GM20431 (cell line): Measurements from ENCODE around the gene COLEC12.

Source experiments
- in situ Hi-C: fragments of 300-500 bp; cut with MseI, MboI; formaldehyde crosslinking; loops from one replicate; pipeline ENCODE4 v1.15.0; 2020; ENCODE audit warnings: low sequenced_read_pairs; ENCODE audit not compliant: unreplicated experiment

The COLEC12 gene

DNA sequence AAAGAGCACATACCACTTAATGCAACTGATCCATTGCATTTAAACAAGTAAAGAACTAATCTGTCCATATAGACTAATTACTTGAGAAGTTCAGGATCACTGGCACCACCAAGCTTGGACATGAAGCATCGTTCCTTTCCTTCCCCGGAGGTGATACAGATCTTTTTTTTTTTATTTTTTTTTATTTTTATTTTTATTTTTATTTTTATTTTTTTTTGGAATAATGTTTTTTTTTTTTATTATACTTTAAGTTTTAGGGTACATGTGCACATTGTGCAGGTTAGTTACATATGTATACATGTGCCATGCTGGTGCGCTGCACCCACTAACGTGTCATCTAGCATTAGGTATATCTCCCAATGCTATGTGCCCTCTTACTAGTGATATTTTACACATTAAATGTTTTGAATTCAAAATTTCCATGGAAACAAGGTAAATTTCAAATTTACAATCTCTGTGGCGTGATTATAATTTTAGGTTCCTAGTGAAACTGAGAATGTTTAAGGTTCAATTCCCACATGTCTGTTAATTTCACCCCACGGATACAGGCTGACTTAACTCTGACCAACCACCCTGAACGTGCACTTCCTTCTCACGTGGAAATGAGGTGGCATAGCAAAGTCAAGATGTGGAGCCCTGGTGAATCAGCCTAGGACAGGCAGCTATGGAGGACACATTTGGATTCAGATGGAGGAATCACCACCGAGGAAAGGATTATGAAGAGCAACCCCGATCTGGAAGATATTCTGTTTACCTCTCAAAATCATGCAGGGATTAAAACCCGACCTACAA is 131.1 kb downstream of the COLEC12 start:
- in situ Hi-C loops, result no loop called here

DNA sequence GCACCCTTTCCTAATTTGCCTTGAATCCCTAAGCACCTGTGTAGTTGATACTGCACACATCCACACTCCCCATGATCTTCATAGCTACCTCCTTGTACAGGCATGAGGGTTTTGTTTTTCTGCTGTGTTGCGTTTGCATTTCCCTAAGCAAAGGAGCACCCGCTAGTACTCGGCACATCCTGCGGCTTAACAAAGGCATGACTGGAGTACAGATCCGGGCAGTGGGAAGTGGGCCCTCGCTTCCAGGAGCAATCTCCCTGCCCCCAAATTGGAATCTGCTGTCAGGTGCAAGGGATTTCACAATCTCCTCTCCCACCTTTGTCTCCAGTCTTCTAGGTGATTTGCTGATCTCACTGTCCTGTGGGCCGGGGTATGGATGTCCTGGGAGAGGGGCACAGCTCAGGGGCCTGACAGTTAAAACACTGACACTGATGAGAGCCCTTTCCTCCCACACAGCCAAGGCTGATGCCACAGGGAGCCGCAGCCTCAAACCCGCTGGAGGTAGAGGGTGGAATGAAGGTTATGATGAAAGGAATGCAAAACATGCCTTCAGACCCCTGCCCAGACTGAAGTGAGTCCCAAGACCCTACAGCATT is 133.9 kb downstream of the COLEC12 start:
- in situ Hi-C loops, result no loop called here

DNA sequence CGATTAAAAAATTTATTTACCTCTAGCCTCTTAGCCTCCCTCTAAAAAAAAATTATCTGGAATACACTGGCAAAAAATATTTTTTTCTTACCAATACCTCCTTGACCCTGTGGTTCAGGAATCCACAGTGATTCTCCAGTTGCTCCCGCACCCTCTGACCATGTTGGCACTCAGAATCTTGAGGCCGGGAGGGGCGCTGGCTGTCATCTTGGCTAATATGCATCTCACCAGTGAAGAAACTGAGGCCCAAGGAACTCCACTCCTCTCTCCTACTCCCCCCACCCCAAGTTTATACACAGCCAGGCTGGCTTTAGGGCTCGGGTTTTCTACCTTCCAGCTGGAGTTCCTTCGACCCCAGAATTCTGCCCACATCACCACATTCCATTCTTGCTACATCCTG is 134.8 kb downstream of the COLEC12 start:
- in situ Hi-C loops, result no loop called here

DNA sequence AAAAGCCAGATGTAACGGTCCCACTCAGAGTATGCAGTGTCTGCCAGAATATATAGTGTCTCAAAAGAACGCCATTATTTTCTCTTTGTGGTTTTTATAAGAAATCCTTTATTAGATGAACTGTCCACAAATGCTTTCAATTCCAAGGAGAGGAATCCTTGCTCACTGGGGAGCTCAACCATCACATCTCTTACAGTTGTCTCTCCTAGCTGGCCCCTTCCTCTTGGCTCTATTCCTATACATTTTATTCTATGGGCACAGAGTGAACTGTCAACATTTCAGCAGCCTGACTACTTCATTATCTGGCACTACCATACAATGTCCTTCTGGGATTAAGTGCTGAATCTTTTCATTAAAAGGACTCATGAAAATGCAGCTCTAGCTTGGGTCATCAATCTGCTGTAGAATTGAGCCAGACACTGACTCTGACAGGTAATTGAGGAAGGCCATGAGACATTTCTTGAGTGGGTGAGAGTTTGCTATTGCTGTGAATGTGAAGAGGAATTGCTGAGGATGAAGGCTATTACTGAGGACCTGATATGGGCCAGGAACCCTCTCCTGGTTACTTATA is 136.2 kb downstream of the COLEC12 start:
- in situ Hi-C loops, result no loop called here

DNA sequence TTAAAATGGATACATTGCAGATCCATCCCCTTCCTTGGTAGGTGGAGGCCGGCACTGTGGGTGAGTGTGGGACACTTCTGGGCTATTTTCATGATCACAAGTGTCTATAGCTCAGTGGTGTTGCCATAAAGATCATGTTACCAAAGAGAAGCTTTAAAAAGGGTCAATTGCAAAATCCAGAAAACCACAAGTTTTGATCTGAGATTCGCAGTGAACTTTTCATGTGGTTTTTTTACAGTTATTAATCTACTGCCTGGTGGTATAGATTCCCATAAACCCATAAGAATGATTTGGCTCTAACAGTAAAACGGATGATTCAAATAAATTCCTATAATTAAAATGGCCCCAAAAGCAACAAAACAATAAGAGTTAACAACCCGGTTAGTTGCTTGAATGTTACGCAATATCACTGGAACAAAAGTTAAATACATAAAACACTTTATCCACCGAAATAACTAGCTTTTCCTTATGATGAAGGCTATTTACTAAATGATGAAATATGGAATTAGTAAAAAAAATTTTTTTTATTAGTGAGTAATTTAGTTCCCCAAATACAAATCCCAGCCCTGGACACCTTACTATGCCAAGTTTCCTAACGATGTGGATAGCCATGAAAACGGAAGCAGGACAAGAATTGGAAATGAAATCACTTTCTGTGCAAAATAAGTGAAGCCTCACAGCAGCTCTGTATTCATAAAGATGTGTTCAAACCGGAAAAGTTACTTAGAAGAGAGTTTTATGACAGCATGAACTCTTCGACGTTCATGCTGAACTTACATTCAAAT is 137.0 kb downstream of the COLEC12 start:
- in situ Hi-C loops, result no loop called here

DNA sequence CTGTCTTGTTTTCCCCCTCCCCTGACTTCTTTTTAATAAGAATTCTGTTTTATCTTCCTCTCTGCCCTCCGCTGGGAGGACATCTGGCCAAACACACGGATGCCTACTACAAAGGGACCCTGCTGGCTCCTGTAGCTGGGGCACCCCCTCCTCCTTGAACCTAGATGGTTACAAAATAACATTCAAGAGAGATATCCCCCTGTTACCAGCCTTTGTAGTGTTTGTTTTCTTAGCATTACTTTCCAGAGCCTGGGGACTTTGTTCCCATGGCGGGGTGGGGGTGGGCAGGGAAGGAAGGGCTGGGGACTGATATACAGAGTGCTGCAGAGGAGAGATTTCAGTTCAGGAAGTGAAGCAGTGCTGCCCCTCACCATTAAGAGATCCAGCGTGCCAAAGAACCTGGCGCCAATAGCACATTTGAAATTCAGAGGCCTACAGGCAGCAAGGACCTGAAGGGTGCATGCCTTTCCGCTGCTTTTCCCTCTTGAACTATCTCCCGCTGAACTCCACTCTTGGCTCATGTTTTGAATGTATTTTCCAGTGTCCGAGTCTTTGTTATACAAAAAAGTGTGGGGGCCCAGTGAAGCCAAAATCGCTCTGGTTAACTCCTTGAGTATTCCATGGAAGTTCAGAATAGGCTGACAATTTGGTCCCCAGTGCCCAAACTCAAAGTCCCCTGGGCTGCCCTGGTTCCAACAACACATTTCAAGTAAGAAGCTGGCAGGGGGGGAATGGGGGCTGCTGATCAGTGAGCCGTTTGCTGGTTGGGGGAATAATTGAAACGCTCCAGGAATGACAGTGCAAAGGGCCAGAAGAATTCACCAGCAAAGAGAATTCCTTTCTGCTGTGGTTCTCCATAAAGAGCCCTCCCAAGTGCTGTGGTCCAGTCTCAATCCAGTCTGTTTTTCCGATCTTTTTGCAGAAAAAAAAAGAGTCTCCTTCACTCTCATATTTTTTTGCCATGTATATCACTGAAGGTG is 137.9 kb downstream of the COLEC12 start:
- in situ Hi-C loops, result no loop called here

DNA sequence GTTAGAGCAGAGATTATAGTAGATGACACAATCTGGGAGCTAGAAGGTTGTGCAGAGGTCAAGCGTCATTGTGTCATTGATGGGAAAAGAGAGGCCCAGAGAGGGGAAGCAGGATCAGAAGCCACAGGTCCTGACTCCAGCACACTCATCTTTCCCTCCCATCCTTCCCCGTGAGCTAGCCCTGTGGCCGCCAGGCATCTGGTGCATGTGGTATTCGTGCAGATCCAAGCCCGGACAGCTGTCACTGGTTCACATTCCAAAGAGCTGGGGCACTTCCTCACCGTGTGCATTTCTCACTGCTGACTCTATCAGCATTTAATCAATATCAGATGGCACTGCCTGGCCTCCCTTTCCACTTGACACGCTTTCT is 138.6 kb downstream of the COLEC12 start:
- in situ Hi-C loops, result no loop called here

DNA sequence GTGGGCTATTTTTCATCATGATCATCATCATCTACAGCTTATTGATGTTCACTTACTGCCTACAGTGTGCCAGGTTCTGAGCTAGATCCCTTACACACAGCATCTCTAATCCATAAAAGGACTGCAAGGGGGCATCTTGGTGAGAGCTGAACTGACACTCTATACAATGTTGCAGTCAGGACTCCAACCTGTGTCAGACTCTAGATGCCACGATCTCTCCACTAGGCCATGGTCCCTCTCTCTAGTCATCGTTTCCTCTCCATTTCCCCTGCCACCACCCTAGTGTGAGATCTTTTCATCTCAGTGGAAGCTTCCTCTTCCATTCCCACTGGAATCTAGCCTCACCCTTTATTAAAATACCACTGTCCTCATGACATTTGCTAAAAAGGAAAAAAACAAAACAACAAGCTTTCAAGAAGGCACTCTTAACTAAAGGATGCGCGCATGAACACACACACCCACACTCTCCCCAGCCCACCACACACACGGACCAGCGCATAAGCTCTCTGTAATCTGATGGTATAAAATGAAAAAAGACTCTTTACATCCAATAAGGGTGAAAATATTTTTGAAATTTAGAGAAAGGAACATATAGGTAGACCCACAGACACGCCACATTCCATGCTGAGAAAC is 139.3 kb downstream of the COLEC12 start:
- in situ Hi-C loops, result no loop called here

DNA sequence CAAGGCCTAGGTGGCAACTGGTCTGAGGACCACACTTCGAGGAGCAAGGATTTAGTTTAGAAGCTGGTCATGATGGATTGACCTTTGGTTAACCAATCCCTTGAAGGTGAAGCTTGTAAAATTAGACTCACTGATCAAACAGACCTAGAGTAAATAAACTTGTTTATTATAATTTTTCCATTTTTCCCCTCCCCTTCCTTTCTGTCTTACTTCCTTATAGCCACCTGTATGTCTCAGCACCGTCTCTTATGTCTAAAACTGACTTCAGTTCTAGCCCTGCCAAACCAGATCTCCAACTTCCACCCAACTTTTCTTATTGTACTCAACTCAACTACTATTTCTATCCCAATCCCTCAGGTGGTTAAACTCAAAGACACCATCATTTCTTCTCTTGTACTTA is 139.8 kb downstream of the COLEC12 start:
- in situ Hi-C loops, result no loop called here

DNA sequence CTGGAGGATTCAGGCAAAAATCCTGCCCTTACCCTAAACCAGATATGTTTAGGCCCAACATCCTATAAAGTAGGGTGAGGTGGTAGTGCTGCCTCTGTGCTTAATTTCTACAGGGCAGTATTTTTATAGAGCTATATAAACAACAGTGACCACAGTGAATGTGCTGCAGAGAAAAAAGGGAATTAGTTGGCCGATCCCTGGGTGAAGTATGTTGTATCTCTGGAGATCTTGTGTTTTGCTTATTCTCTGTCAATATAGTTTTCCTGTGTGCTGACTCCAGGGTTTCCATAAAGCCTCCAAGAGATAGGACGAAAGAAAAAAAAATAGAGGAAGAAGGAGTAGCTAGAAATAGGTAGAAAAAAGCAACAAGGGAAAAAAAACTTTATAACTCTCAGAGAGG is 143.7 kb downstream of the COLEC12 start:
- in situ Hi-C loops, result no loop called here

DNA sequence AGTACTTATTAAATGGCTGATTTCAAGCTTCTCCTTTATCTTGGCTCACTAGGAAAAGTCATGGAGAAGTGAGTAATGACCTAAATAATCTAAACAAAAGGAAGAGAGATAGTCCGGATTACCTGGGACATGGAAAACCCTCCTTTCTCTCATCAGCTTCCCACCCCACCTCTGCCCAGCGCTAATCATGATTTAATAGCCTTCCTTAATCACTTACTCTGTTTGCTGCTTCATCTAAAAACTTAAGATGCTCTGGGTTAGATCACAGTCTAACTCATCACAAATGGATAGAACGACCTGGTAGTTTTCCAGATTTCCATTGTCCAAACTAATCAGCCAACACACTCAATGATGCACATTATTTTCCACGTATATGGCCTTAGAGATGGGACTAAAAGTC is 144.8 kb downstream of the COLEC12 start:
- in situ Hi-C loops, result no loop called here

DNA sequence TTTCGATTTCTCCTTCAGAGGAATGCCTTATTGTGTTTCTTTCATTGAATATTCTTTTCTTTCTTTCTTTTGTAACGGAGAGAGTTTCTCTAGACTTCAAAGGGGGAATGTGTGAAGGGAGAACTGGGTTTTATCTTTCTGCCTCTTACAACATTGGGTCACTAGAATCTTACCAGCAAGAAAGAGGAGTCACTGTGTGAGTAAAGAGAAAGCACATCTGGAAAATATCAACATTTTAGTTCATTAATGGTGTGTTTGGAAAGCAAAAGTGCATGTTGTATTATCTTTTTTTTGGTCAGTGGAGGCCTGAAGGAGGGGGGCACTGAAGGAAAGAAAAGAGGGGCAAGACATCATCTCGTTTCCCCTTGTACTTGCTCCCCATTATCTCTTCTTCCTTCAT is 146.0 kb downstream of the COLEC12 start:
- in situ Hi-C loops, result no loop called here

DNA sequence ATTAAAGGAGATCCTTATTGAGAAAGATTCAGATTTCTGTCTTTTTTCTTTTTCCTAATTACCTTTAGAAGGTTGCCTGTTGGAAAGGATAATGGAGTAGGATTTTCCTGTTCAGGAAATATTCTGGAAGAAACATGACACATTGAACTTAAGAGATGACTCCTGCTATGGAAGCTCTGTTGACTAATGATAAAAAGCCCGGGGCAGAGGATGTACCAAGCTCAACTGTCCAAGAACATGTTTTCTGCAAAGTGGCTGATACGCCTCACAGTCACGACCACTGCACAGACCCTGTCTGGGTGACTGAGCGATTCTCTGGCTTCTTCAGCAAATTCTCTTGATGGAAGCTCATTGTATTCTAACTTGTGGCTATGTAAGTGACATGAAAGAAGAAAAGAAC is 146.5 kb downstream of the COLEC12 start:
- in situ Hi-C loops, result no loop called here

DNA sequence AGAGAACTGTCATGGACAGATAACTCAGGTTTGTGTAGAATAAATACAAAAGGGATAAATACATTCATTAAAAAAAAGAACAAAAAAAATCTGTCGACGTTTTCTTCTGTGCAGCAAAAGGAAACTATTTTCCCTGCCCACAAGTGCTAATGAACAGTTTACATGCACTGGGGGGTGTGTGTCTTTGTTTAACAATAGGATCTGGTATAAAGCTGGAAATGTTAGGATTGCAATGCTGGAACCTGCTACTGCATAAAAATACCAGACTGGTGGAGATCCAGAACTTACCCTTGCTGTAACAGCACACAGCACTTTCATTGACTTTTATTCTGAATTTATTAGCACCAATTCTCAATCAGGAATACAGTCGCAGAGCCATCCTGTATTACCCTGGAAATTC is 148.1 kb downstream of the COLEC12 start:
- in situ Hi-C loops, result no loop called here

DNA sequence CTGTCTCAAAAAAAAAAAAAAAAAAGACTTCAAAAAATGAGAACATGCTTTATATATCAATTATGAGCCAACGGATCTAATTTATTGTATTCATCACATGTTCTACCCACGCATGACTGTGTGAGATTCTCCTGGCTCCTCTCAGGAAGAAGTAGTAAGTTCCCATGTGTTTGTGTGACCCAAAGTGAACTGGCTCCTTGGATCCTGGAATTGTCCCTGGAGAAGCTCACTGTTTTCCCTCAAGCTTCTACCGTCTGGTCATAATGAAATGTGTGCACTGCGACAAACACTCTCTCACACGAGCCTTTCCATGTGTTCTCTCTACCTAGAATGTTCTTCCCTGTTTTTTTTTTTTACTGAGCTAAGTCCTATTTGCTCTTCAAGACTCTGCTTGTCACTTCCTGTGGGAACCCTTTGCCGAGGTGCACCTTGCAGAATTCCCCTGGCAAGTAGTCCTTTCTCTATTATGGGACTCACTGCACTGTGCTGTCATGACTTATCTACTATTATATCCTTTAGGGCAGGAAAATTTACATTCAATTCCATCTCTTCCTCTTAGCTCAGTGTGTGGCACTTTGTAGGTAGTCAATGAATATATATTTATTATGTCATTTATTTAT is 149.4 kb downstream of the COLEC12 start:
- in situ Hi-C loops, result no loop called here

DNA sequence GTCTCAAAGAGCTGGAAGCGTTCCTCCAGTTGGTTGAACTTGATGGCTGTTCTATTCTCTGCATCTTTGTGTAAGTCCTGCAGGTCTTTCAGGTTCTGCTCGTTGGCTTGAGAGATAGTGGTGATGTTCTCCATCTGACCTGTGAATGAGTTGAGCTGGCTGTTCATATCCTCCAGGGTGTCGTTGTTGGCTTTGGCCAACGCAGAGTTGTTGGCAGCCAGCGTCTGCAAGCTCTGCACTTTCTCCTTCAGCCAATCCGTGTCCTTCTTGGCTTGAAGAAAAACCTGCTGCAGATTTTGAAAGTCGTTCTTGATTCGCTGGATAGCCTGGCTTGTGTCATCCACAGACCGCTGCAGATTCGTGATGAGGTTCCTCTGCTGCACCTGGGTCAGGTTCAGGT is 153.9 kb downstream of the COLEC12 start:
- in situ Hi-C loops, result no loop called here

DNA sequence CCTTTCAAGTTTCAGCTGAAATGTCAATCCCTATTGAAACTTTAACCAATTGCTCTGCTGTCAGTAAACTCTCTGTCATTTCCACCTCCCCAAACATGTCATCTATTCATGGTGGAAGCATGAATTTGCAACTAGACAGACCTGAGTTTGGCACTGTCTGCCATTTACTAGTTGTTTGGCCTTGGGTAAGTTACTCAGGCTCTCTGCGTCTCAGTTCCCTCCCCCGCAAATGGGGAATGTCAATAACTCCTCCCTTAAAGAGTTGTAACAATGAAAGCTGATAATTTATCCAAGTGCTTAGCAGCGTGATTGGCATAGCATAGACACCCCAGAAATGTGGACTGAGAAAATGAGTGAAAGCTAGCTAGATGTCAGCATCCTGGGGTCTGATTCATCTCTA is 159.4 kb downstream of the COLEC12 start:
- in situ Hi-C loops, result no loop called here

DNA sequence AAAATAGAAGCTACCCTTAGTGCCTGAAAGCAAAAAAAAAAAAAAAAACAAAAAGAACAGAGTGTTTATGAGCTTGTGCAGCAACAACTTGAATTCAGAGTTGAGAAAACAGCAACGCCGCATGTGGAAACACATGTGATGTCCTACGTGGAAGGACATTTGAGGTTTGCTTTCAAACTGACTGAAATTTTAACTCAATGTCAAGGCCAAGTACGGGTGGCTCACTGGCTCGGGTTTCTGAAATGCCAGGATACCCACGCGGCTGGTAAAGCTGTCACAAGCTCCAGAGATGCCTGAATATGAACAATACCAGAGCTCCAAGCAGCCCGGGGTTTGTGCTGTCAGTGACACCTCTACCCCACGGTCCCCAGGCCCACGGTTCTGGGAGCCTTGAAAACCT is 160.5 kb downstream of the COLEC12 start:
- in situ Hi-C loops, result no loop called here

DNA sequence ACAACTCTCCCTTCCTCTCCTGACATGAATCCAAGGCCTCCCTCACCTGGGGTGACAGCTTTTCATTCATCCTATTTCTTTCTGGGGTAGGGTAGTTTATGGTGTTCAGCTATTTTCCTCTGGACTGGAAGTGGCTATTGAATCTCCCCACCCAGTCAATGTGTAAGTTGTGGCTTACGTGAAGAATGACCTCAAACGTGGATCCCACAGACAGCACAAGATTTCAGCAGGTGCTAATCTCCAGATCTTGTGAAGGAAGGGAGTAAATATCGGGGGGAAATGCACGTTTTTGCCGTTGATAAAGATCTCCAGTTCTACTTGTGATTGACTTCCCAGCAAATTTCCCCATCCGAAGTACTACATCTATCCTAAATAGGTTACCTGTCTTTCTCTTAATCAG is 161.3 kb downstream of the COLEC12 start:
- in situ Hi-C loops, result no loop called here
